HEK293 (cell line): Measurements from ENCODE around the gene HID1.

Source experiments
- AEBP2 ChIP-seq: fragments of 450-650 bp; formaldehyde crosslinking; IDR thresholded peaks from 2 replicates; pipeline ENCODE4 v1.5.1; 2016; ENCODE audit warnings: missing biosample characterization, missing genetic modification characterization, borderline replicate concordance
- KLF1 ChIP-seq: fragments of 450-650 bp; formaldehyde crosslinking; IDR thresholded peaks from 2 replicates; pipeline ENCODE4 v1.5.1; 2016; ENCODE audit warnings: missing biosample characterization, missing genetic modification characterization
- ZBTB1 ChIP-seq: fragments of 450-650 bp; formaldehyde crosslinking; IDR thresholded peaks from 2 replicates; pipeline ENCODE4 v1.5.1; 2016; ENCODE audit warnings: missing biosample characterization, missing genetic modification characterization
- ZNF24 ChIP-seq: fragments of 450-650 bp; formaldehyde crosslinking; IDR thresholded peaks from 2 replicates; pipeline ENCODE4 v1.5.1; 2016; ENCODE audit warnings: missing biosample characterization, missing genetic modification characterization
- ZNF280C ChIP-seq: fragments of 450-650 bp; formaldehyde crosslinking; IDR thresholded peaks from 2 replicates; pipeline ENCODE4 v1.5.1; 2016; ENCODE audit warnings: missing biosample characterization, missing genetic modification characterization
- ZNF37A ChIP-seq: fragments of 450-650 bp; IDR thresholded peaks from 2 replicates; pipeline ENCODE4 v1.5.1; 2018; ENCODE audit warnings: missing biosample characterization, missing genetic modification characterization
- ZNF423 ChIP-seq: fragments of 450-650 bp; formaldehyde crosslinking; IDR thresholded peaks from 2 replicates; pipeline ENCODE4 v1.5.1; 2016; ENCODE audit warnings: missing biosample characterization, missing genetic modification characterization
- ZNF433 ChIP-seq: fragments of 450-650 bp; formaldehyde crosslinking; IDR thresholded peaks from 2 replicates; pipeline ENCODE4 v1.5.1; 2016; ENCODE audit warnings: missing biosample characterization, missing genetic modification characterization, low read depth
- ZNF571 ChIP-seq: fragments of 450-650 bp; formaldehyde crosslinking; IDR thresholded peaks from 2 replicates; pipeline ENCODE4 v1.5.0; 2017; ENCODE audit warnings: missing biosample characterization, missing genetic modification characterization
- ZNF596 ChIP-seq: fragments of 450-650 bp; IDR thresholded peaks from 2 replicates; pipeline ENCODE4 v1.5.0; 2018; ENCODE audit warnings: missing biosample characterization, mild to moderate bottlenecking, missing genetic modification characterization, moderate library complexity
- ZNF776 ChIP-seq: fragments of 450-650 bp; formaldehyde crosslinking; IDR thresholded peaks from 2 replicates; pipeline ENCODE4 v1.5.0; 2017; ENCODE audit warnings: missing biosample characterization, missing genetic modification characterization, borderline replicate concordance
- ZNF792 ChIP-seq: fragments of 450-650 bp; formaldehyde crosslinking; IDR thresholded peaks from 2 replicates; pipeline ENCODE4 v1.5.1; 2016; ENCODE audit warnings: missing biosample characterization, missing genetic modification characterization
- TF ChIP-seq, protein P1 (sequence below): fragments of 450-650 bp; formaldehyde crosslinking; IDR thresholded peaks from 2 replicates; pipeline ENCODE4 v1.5.1; 2017; ENCODE audit warnings: missing biosample characterization, missing genetic modification characterization
- TF ChIP-seq, protein P2 (sequence below): fragments of 450-650 bp; formaldehyde crosslinking; IDR thresholded peaks from 2 replicates; pipeline ENCODE4 v1.5.1; 2017; ENCODE audit warnings: missing biosample characterization, missing genetic modification characterization
- TF ChIP-seq, protein P3 (sequence below): fragments of 450-650 bp; formaldehyde crosslinking; IDR thresholded peaks from 2 replicates; pipeline ENCODE4 v1.5.1; 2016; ENCODE audit warnings: missing biosample characterization, missing genetic modification characterization
- TF ChIP-seq, protein P4 (sequence below): fragments of 450-650 bp; formaldehyde crosslinking; IDR thresholded peaks from 2 replicates; pipeline ENCODE4 v1.5.1; 2016; ENCODE audit warnings: missing biosample characterization, missing genetic modification characterization, borderline replicate concordance
- TF ChIP-seq, protein P5 (sequence below): fragments of 450-650 bp; formaldehyde crosslinking; IDR thresholded peaks from 2 replicates; pipeline ENCODE4 v1.5.1; 2016; ENCODE audit warnings: missing biosample characterization, missing genetic modification characterization

Gene HID1

GRCh38 chr17:74972107-74972972 lies at the start of gene HID1 (continued):
- TF ChIP-seq, protein P1, sequence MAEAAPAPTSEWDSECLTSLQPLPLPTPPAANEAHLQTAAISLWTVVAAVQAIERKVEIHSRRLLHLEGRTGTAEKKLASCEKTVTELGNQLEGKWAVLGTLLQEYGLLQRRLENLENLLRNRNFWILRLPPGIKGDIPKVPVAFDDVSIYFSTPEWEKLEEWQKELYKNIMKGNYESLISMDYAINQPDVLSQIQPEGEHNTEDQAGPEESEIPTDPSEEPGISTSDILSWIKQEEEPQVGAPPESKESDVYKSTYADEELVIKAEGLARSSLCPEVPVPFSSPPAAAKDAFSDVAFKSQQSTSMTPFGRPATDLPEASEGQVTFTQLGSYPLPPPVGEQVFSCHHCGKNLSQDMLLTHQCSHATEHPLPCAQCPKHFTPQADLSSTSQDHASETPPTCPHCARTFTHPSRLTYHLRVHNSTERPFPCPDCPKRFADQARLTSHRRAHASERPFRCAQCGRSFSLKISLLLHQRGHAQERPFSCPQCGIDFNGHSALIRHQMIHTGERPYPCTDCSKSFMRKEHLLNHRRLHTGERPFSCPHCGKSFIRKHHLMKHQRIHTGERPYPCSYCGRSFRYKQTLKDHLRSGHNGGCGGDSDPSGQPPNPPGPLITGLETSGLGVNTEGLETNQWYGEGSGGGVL (tag by site-specific recombination): peak; percentile 92
- no peak for TF ChIP-seq ZNF280C (tag by site-specific recombination)
- TF ChIP-seq, protein P2, sequence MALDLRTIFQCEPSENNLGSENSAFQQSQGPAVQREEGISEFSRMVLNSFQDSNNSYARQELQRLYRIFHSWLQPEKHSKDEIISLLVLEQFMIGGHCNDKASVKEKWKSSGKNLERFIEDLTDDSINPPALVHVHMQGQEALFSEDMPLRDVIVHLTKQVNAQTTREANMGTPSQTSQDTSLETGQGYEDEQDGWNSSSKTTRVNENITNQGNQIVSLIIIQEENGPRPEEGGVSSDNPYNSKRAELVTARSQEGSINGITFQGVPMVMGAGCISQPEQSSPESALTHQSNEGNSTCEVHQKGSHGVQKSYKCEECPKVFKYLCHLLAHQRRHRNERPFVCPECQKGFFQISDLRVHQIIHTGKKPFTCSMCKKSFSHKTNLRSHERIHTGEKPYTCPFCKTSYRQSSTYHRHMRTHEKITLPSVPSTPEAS (tag by site-specific recombination): no peak
- TF ChIP-seq ZNF433 (tag by site-specific recombination): no peak
- no peak for TF ChIP-seq AEBP2
- TF ChIP-seq ZNF792: no peak
- TF ChIP-seq ZNF37A (tag by site-specific recombination): no peak
- TF ChIP-seq, protein P3, sequence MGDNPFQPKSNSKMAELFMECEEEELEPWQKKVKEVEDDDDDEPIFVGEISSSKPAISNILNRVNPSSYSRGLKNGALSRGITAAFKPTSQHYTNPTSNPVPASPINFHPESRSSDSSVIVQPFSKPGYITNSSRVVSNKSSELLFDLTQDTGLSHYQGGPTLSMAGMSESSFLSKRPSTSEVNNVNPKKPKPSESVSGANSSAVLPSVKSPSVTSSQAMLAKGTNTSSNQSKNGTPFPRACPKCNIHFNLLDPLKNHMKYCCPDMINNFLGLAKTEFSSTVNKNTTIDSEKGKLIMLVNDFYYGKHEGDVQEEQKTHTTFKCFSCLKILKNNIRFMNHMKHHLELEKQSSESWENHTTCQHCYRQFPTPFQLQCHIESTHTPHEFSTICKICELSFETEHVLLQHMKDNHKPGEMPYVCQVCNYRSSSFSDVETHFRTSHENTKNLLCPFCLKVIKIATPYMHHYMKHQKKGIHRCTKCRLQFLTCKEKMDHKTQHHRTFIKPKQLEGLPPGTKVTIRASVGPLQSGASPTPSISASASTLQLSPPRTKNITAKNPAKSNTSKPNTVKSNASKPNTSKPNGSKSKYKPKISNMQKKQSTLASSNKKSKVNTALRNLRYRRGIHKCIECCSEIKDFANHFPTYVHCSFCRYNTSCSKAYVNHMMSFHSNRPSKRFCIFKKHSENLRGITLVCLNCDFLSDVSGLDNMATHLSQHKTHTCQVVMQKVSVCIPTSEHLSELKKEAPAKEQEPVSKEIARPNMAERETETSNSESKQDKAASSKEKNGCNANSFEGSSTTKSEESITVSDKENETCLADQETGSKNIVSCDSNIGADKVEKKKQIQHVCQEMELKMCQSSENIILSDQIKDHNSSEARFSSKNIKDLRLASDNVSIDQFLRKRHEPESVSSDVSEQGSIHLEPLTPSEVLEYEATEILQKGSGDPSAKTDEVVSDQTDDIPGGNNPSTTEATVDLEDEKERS (tag by site-specific recombination): no peak
- TF ChIP-seq KLF1 (tag by site-specific recombination): peak; percentile 67; the same call in 1 of the 2 replicates
- no peak for TF ChIP-seq ZBTB1 (tag by site-specific recombination)
- no peak for TF ChIP-seq ZNF423
- TF ChIP-seq, protein P4, sequence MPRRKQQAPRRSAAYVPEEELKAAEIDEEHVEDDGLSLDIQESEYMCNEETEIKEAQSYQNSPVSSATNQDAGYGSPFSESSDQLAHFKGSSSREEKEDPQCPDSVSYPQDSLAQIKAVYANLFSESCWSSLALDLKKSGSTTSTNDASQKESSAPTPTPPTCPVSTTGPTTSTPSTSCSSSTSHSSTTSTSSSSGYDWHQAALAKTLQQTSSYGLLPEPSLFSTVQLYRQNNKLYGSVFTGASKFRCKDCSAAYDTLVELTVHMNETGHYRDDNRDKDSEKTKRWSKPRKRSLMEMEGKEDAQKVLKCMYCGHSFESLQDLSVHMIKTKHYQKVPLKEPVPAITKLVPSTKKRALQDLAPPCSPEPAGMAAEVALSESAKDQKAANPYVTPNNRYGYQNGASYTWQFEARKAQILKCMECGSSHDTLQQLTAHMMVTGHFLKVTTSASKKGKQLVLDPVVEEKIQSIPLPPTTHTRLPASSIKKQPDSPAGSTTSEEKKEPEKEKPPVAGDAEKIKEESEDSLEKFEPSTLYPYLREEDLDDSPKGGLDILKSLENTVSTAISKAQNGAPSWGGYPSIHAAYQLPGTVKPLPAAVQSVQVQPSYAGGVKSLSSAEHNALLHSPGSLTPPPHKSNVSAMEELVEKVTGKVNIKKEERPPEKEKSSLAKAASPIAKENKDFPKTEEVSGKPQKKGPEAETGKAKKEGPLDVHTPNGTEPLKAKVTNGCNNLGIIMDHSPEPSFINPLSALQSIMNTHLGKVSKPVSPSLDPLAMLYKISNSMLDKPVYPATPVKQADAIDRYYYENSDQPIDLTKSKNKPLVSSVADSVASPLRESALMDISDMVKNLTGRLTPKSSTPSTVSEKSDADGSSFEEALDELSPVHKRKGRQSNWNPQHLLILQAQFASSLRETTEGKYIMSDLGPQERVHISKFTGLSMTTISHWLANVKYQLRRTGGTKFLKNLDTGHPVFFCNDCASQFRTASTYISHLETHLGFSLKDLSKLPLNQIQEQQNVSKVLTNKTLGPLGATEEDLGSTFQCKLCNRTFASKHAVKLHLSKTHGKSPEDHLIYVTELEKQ (tag by site-specific recombination): no peak
- TF ChIP-seq, protein P5, sequence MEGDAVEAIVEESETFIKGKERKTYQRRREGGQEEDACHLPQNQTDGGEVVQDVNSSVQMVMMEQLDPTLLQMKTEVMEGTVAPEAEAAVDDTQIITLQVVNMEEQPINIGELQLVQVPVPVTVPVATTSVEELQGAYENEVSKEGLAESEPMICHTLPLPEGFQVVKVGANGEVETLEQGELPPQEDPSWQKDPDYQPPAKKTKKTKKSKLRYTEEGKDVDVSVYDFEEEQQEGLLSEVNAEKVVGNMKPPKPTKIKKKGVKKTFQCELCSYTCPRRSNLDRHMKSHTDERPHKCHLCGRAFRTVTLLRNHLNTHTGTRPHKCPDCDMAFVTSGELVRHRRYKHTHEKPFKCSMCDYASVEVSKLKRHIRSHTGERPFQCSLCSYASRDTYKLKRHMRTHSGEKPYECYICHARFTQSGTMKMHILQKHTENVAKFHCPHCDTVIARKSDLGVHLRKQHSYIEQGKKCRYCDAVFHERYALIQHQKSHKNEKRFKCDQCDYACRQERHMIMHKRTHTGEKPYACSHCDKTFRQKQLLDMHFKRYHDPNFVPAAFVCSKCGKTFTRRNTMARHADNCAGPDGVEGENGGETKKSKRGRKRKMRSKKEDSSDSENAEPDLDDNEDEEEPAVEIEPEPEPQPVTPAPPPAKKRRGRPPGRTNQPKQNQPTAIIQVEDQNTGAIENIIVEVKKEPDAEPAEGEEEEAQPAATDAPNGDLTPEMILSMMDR: no peak; the same call in 1 of the 2 replicates
- TF ChIP-seq ZNF571 (tag by site-specific recombination): no peak
- TF ChIP-seq ZNF24 (tag by site-specific recombination): no peak
- no peak for TF ChIP-seq ZNF596 (tag by site-specific recombination)
- no peak for TF ChIP-seq ZNF776
